Measurements from ENCODE around the gene VMP1.
"Not testable (repeated sequence)": the region's sequence is repeated elsewhere in the genome, so short reads cannot be mapped to it uniquely, and the experiment has no call there.

Gene VMP1

DNA sequence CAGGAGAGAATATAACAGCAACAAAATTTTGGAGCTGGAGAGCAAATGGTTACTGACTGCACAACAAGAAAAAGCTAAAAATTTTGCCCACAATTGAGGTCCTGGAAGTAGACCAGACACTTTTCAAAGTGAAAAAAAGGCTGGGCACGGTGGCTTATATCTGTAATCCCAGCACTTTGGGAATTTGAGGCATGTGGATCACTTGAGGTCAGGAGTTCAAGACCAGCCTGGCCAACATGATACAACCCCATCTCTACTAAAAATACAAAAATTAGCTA is 162.4 kb downstream of the VMP1 start:
- in situ Hi-C loops (cut with HindIII; ENCODE audit: low pct_unique_long_range_greater_than_20kb, low sequenced_read_pairs) = no loop called here
- DNase-seq (ENCODE audit: low read depth in 1 of 2, low spot score in 1 of 2) = no peak
- TF ChIP-seq JUND (IDR thresholded peaks at IDR 0.05; ENCODE audit: low read depth) = no peak

DNA sequence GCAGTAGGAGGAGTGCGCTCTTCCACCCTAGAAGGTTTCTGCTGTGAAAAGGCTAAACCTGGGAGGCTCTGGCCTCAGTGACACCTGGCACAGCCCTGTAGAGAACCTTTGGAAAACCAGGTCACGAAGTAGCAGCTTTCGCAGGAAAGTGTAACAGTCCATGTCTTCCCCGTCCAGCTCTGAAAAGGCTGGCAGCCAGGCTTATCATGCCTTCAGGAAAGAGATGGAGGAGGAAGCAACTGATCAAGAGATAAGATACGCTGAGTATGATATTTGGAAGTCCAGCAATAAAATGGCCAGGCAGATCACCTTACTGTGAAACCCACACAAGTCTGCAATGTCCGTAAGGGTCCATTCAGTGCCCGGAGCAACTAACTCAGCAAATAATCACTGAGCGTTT is 163.0 kb downstream of the VMP1 start:
- no peak for DNase-seq (ENCODE audit: low read depth in 1 of 2, low spot score in 1 of 2)
- in situ Hi-C loops (cut with HindIII; ENCODE audit: low pct_unique_long_range_greater_than_20kb, low sequenced_read_pairs) = no loop called here
- no peak for TF ChIP-seq JUND (IDR thresholded peaks at IDR 0.05; ENCODE audit: low read depth)

DNA sequence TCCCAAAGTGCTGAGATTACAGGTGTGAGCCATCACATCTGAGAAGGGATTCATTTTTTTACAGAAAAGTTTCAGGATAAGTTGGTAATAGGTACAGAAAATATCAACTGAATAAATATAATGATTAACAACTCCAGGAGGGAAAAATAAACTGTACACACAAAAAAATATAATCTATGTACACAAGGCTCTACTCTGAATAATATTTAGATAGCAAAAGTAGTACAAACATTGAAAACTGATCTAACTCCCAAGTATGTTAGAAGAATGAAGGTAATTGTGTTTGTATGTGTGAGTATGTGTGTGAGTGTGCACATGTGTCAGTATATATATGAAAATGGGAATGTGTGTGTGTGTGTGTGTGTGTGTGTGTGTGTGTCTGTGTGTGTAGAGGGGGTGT is 164.9 kb downstream of the VMP1 start:
- TF ChIP-seq JUND (IDR thresholded peaks at IDR 0.05; ENCODE audit: low read depth) = no peak
- in situ Hi-C loops (cut with HindIII; ENCODE audit: low pct_unique_long_range_greater_than_20kb, low sequenced_read_pairs) = no loop called here
- no peak for DNase-seq (ENCODE audit: low read depth in 1 of 2, low spot score in 1 of 2)

DNA sequence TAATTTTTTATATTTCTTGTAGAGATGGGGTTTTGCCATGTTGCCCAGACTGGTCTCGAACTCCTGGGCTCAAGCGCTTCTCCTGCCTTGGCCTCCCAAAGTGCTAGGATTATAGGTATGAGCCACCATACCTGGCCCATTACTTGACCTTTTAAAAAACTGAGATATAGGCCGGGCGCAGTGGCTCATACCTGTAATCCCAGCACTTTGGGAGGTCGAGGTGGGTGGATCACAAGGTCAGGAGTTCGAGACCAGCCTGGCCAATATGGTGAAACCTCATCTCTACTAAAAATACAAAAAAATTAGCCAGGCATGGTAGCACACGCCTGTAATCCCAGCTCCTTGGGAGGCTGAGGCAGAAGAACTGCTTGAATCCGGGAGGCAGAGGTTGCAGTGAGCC is 166.0 kb downstream of the VMP1 start:
- in situ Hi-C loops (cut with HindIII; ENCODE audit: low pct_unique_long_range_greater_than_20kb, low sequenced_read_pairs); DNase-seq (ENCODE audit: low read depth in 1 of 2, low spot score in 1 of 2): not testable (repeated sequence)

DNA sequence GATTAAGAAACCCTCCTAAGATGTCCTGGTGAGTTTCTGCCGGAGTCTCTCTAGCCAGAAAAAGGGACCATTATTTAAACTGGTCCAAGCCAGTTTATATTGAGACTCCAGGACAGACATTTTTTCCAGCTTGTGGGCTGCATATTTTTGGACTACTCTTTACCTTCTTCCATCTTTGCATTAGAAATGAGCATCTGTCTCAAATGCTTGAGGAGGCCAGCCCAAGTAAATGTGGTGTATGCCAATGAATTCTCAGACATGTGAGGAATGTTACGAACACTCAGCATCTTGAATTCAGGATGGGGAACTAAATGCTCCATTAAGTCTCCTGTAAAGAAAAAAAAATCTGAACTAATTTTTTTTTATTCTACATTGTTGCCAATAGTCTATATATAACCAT is 166.9 kb downstream of the VMP1 start:
- DNase-seq (ENCODE audit: low read depth in 1 of 2, low spot score in 1 of 2) = no peak
- in situ Hi-C loops (cut with HindIII; ENCODE audit: low pct_unique_long_range_greater_than_20kb, low sequenced_read_pairs) = no loop called here
- TF ChIP-seq JUND (IDR thresholded peaks at IDR 0.05; ENCODE audit: low read depth) = no peak

DNA sequence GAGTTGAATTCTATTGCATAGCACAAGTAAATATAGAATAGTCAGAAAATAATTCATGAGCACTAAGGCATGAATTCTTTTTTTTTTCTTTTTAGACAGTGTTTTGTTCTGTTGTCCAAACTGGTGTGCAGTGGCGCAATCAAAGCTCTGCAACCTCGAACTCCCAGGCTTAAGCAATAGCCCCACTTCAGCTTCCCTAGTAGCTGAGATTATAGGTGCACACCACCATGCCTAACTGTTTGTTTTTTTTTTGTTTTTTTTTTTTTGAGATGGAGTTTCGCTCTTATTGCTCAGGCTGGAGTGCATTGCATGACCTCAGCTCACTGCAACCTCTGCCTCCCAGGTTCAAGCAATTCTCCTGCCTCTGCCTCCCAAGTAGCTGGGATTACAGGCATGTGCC is 168.7 kb downstream of the VMP1 start:
- no peak for DNase-seq (ENCODE audit: low read depth in 1 of 2, low spot score in 1 of 2)
- in situ Hi-C loops (cut with HindIII; ENCODE audit: low pct_unique_long_range_greater_than_20kb, low sequenced_read_pairs) = no loop called here
- TF ChIP-seq JUND (IDR thresholded peaks at IDR 0.05; ENCODE audit: low read depth) = no peak

DNA sequence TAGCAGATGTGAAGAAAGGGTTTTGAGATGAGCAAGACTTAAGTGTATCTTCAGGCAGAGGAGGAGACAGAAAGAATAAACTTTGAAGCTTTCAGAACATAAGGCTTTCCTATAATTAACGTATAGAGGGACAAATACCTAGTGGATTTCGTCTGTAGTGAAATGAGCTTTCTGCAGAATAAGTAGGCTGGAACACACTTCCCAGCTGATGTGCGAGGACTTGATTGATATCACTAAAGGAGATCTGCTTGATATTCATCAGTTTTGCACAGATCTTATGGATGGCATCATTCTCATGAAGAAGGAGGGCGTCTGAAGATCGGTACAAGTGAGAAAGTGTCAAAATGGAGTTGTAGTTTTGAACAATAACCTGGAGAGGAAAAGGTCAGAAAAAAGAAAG is 170.5 kb downstream of the VMP1 start:
- DNase-seq (ENCODE audit: low read depth in 1 of 2, low spot score in 1 of 2) = no peak
- in situ Hi-C loops (cut with HindIII; ENCODE audit: low pct_unique_long_range_greater_than_20kb, low sequenced_read_pairs) = no loop called here
- TF ChIP-seq JUND (IDR thresholded peaks at IDR 0.05; ENCODE audit: low read depth) = no peak

DNA sequence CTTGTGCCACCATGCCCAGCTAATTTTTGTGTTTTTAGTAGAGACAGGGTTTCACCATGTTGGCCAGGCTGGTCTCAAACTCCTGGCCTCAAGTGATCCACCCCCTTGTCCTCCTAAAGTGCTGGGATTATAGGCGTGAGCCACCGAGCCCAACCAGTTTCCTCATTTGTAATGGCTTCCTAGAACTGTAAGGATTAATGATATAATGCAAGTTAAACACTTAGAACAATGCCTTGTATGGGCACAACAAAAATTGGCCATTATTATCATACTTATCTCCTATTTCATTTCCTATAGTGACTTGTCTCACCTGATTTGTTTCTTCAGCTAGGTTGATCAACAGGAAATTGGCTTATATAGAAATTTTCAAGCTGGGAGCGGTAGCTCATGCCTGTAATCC is 171.2 kb downstream of the VMP1 start:
- no peak for DNase-seq (ENCODE audit: low read depth in 1 of 2, low spot score in 1 of 2)
- in situ Hi-C loops (cut with HindIII; ENCODE audit: low pct_unique_long_range_greater_than_20kb, low sequenced_read_pairs) = no loop called here
- TF ChIP-seq JUND (IDR thresholded peaks at IDR 0.05; ENCODE audit: low read depth) = no peak

DNA sequence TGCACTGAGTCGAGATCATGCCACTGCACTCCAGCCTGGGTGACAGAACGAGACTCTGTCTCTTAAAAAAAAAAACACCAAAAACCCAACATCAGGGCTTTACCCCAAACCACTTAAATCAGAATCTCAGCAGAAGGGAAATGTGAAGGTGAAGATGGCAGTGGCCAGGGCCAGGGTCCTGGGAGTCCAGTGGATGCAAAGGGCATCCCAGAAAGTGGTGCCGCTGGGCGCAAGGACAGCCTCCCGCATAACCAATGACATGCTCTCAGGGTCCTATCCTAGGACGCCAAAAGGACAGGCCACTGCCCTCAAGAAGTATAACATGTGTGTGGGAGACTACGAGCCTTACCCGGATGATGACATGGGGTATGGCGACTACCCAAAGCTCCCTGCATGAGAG is 177.4 kb downstream of the VMP1 start:
- in situ Hi-C loops (cut with HindIII; ENCODE audit: low pct_unique_long_range_greater_than_20kb, low sequenced_read_pairs) = no loop called here
- DNase-seq (ENCODE audit: low read depth in 1 of 2, low spot score in 1 of 2) = no peak
- TF ChIP-seq JUND (IDR thresholded peaks at IDR 0.05; ENCODE audit: low read depth) = no peak

DNA sequence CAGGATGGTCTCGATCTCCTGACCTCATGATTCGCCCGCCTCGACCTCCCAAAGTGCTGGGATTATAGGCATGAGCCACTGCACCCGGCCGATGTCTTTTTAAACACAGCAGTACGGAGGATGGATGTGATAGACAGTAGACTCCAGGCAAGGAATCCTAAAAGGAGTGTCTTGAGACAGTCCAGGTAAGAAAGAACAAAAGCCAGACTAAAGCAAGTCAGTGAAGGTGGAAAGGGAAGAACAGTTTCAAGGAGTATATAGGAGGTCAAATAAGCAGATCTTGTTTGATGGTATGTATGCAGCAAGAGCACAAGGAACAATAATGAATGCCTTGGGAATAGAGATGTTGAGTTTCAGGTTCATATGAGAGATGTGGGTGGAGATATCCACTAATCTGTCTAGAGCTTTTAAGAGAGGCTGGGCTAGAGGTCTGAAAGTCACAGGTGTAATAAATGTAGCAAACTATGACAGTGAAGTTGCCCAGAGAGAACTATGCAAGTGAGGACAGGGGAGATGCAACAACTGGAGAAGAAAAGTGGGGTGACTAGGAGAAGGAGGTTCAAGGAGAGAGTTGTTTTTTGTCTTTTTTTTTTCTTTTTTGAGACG is 180.8 kb downstream of the VMP1 start:
- DNase-seq (ENCODE audit: low read depth in 1 of 2, low spot score in 1 of 2) = no peak
- no peak for TF ChIP-seq JUND (IDR thresholded peaks at IDR 0.05; ENCODE audit: low read depth)
- in situ Hi-C loops (cut with HindIII; ENCODE audit: low pct_unique_long_range_greater_than_20kb, low sequenced_read_pairs) = no loop called here

DNA sequence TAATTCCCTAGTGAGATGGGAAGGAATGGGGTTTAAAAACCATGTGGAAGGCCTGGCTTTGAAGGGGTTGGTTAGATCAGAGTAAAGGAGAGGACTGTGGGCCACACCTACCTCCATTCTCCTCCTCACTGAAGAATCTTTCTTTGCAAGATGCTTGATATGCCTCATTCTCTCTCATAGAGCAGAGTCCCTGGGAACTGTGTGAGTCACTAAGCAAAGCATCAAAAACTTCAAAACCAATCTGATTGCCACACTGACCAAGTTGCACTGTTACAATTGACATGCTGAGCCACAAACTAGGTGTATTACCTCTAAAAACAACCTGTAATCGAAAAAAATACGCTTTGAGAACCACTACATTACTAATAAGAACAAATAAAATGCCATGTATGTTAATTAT is 183.3 kb downstream of the VMP1 start:
- in situ Hi-C loops (cut with HindIII; ENCODE audit: low pct_unique_long_range_greater_than_20kb, low sequenced_read_pairs) = no loop called here
- no peak for TF ChIP-seq JUND (IDR thresholded peaks at IDR 0.05; ENCODE audit: low read depth)
- DNase-seq (ENCODE audit: low read depth in 1 of 2, low spot score in 1 of 2) = no peak

Data from T47D (cell line).